22Rv1 (cell line): ENCODE measurements around the gene RPL19.

Source experiments
- ZFX ChIP-seq: fragments of 450-650 bp; IDR thresholded peaks from 2 replicates; pipeline ENCODE4 v1.6.1; 2017; ENCODE audit warnings: antibody characterized with exemption, borderline replicate concordance
- TF ChIP-seq, protein P1 (sequence below): fragments of 450-650 bp; IDR thresholded peaks from 2 replicates; pipeline ENCODE4 v1.5.1; 2017; ENCODE audit warnings: mild to moderate bottlenecking

DNA sequence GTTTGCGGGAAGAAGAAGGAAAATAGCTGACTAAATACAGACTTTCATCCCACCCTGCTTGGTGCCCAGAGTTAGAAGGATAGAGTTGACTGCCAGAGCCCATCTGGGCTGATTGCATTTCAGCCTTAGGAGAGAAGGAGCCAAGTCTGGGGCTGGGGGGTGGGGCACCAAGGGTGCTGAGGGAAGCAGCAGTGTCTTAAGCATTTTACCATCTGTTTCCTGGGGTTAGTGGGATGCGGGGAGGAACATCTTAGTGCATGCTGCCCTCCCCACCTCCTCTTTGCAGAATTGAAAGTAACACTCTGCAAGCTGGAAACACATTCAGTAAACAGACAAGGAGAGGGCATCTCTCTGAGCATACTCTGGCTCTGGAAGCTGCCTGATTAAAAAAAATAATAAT, 32.6 kb upstream of the RPL19 start:
- TF ChIP-seq, protein P1, sequence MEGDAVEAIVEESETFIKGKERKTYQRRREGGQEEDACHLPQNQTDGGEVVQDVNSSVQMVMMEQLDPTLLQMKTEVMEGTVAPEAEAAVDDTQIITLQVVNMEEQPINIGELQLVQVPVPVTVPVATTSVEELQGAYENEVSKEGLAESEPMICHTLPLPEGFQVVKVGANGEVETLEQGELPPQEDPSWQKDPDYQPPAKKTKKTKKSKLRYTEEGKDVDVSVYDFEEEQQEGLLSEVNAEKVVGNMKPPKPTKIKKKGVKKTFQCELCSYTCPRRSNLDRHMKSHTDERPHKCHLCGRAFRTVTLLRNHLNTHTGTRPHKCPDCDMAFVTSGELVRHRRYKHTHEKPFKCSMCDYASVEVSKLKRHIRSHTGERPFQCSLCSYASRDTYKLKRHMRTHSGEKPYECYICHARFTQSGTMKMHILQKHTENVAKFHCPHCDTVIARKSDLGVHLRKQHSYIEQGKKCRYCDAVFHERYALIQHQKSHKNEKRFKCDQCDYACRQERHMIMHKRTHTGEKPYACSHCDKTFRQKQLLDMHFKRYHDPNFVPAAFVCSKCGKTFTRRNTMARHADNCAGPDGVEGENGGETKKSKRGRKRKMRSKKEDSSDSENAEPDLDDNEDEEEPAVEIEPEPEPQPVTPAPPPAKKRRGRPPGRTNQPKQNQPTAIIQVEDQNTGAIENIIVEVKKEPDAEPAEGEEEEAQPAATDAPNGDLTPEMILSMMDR, result no peak
- no peak for TF ChIP-seq ZFX
